HG02678 (cell line): ENCODE results near the gene P2RY12.

Experiments
- ATAC-seq: cut with Tn5 transposase; IDR thresholded peaks from one replicate; pipeline ENCODE4 v1.9.1; 2021; ENCODE audit warnings: mild to moderate bottlenecking, moderate library complexity; ENCODE audit not compliant: unreplicated experiment

The P2RY12 gene

DNA sequence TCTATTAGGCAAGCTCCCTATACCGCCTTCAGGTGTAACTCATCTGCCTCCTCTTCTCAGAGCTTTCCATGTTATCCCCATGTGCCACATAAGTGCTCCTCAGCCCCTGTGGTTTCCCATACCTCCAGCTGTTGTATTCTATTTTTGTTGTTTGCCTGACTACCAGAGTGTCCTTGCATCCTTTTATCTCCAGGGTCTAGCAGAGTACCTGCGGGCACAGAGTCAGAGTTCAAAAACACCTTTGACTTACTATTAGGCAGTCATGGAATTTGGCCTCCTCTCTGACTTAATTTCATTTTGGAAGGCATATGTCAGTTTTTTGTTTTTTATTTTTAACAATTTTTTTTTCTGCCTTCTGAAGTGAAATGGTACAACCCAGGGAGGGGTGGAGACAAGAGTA is 75.0 kb downstream of the P2RY12 start:
- no peak for ATAC-seq

GRCh38 chr3:151307583-151308488 is 76.7 kb downstream of the P2RY12 start:
- ATAC-seq, result no peak

DNA sequence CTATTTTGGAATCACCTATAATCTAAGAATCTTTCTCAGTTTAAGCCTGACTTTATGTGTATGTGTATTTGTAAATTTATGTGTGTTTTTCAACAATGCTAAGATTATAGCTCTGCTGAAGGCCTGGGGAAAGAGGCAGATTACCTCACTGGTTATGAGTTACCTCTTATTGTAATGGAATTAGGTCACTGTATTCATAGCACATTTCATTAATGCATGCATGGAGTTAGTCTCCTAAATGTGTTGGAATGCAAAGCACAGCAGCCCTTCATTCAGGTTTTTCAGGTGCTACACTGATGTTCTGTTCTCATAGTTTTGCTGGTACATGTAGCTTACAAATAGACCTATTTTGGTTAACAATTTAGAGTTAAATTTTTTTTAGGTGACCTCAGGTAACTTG is 77.4 kb downstream of the P2RY12 start:
- ATAC-seq, result no peak

DNA sequence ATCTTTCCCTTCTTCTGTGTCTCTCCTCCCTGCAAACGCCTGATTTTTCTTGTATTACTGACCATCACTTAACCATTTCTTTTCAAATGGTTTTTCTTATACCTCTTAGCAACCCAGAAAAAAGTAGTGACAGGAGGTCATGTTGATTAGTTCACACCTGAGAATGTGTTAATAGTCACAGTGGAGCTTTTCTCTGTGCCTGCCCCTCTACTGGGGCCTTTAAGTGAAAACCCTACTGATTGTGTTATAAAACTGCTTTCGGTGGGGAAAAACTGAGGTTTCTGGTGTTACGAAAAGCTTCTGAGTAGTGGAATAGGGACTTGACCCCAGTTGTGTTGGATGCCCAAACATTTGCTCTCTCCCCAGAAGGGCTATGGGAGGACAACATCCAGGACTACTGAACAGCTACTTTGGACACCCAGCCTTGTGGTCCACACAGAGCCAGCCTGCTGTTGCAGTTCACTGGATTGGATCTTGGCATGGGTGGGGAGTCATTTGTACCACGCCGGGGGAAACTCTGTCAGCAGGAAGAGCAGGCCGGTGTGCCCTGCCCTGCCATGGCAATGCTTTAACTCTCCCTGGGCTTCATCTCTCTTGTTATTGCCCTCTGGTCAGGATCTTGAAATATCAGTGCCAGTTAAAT is 78.3 kb downstream of the P2RY12 start:
- no peak for ATAC-seq

- ATAC-seq, result no peak
Observed at GRCh38 chr3:151305775-151306151, 78.8 kb downstream of the P2RY12 start.

GRCh38 chr3:151305060-151305774 is 79.3 kb downstream of the P2RY12 start:
- ATAC-seq, result no peak

- ATAC-seq, result no peak
Observed at GRCh38 chr3:151303751-151304150, 80.8 kb downstream of the P2RY12 start.

DNA sequence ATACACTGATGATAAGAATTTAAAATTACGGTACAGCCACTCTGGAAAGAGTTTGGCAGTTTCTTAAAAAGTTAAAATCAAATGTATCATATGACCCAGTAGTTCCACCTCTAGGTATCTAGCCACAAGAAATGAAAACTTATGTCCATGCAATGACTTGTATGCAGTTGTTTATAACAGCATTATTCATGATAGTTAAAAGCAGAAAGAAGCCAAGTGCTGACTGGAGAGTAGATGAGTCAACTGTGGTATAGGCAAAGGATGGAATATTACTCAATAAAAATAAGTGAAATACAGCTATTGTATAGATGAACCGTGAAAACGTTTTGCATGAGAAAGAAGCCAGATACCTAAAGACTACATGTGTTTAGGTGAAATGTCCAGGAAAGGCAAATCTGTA is 82.8 kb downstream of the P2RY12 start:
- ATAC-seq, result no peak

DNA sequence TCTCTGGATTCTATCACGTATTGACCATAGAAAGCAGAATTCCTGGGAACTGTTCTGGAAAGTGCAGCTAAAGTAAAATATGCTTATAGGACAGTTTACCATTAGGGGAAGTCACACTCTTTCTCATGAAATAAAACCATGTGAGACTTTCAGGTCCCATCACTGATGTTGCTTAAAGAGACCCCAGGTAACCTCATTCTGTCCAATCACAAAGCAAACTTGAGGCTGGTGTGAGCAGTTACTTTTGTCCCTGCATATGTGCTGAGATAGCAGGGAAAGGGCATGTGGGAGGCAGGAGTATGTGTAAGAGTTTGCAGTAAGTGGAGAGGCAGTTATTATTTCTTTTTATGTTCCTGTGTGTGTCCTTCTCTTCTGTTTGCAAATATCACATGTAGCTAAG is 84.0 kb downstream of the P2RY12 start:
- ATAC-seq, result no peak

DNA sequence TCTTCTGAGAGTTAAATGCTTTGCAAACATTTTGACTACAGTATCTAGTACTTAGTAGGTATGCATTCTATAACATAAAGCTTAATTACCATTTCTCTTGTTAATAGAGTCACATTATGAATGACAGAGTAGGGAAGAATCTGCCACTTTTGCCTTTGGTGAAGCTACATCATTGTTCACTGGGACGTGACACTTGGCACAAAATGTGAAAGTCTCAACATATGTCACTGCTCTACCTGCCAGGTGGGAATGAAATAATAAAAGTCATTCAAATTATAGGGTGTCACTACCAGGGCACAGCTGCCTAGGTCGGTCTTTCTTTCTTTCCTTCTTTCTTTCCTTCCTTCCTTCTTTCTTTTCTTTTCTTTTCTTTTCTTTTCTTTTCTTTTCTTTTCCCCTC is 85.5 kb downstream of the P2RY12 start:
- ATAC-seq, result no peak

- no peak for ATAC-seq
Observed at GRCh38 chr3:151297429-151297828, 87.1 kb downstream of the P2RY12 start.

DNA sequence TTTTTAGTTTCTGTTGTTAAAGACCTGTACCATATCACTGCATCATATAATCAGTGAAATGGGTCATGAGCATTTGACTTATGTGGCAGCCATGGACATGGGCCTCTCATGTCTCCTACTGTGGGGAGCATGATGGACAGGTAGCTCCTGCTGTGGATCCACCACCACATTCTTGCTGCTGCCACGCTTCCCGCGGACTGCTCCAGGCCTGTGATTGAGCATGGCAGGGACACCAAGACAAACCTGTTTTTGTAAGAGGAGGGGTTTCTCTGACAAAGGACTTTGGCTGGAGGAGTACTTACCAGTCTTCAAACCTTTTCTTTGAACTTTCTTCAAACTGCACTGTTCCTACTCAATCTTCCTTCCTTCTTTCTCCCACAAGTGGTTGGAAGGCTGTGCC is 88.3 kb downstream of the P2RY12 start:
- ATAC-seq, result no peak

GRCh38 chr3:151293127-151293526 is 91.4 kb downstream of the P2RY12 start:
- no peak for ATAC-seq

DNA sequence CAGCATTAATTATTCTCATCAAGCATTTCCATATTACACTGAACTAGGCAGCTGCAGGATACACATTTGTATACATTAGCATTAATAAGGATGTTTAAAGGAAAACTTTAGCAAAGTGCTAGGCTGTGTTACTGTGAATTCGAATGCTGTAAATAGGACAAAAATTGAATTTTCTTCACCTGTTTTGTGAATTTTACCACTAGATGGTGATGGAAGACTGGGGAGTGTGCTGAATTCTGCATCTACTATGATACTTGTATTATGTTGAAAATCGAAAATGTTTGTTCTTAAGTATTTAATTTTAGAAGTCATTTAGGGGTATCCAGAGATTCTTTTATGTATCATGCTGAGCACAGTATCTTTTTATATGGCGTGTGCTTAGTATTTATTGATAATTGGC is 93.9 kb downstream of the P2RY12 start:
- no peak for ATAC-seq

DNA sequence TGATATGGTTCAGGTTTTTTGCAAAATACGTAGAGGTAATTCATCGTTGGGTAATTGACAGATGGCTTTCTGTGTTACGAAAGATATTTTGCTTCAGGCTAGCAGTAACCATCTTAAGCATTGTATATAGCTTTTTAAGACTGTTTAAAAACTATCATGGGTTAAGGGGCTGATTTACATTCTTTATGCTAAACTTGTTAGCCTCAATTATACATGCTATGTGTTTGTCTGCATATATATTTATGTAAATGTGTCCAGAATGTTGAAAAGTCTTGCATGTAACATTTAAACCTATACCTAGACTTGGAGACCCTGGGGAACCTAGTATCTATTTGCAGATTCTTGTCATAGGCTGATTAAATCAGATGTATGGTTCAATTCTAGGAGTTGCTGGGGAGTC is 95.1 kb downstream of the P2RY12 start:
- no peak for ATAC-seq
